NB4 (cell line): ENCODE data around the gene GDF3.
"Not testable (repeated sequence)": the region's sequence is repeated elsewhere in the genome, so short reads cannot be mapped to it uniquely, and the experiment has no call there.

Source experiments
- MYC ChIP-seq: IDR thresholded peaks from 2 replicates; pipeline ENCODE4 v1.6.1; 2011; ENCODE audit warnings: low read depth, low read length
- POLR2A ChIP-seq: IDR thresholded peaks from 2 replicates; pipeline ENCODE4 v1.6.1; 2011; ENCODE audit warnings: mild to moderate bottlenecking; ENCODE audit not compliant: insufficient read length; ENCODE audit errors: extremely low read depth
- TF ChIP-seq, protein P1 (sequence below): IDR thresholded peaks from one replicate; pipeline ENCODE4 v1.5.1; 2012; ENCODE audit warnings: low read depth, low read length
- TF ChIP-seq, protein P2 (sequence below): IDR thresholded peaks from 2 replicates; pipeline ENCODE4 v1.6.1; 2011; ENCODE audit warnings: low read depth, low read length

DNA sequence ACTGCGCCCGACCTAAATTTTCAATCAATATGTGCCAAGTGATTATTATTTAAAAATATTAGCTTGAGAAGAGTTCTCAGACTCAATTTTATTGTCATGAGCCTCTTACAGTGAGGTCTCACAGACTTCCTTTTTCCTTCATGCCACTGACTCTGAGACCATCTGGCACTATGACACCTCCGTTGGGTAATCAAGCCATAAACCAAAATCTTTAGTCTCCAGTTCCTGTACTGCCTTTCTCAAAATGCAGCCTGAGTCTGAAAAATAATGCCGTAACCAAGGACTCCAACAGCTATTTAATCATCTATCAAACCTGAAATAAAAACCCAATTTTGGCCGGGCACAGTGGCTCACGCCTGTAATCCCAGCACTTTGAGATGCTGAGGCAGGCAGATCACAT, 20.1 kb downstream of the GDF3 start:
- TF ChIP-seq, protein P1, sequence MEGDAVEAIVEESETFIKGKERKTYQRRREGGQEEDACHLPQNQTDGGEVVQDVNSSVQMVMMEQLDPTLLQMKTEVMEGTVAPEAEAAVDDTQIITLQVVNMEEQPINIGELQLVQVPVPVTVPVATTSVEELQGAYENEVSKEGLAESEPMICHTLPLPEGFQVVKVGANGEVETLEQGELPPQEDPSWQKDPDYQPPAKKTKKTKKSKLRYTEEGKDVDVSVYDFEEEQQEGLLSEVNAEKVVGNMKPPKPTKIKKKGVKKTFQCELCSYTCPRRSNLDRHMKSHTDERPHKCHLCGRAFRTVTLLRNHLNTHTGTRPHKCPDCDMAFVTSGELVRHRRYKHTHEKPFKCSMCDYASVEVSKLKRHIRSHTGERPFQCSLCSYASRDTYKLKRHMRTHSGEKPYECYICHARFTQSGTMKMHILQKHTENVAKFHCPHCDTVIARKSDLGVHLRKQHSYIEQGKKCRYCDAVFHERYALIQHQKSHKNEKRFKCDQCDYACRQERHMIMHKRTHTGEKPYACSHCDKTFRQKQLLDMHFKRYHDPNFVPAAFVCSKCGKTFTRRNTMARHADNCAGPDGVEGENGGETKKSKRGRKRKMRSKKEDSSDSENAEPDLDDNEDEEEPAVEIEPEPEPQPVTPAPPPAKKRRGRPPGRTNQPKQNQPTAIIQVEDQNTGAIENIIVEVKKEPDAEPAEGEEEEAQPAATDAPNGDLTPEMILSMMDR, result not testable (repeated sequence)
- TF ChIP-seq POLR2A, MYC: not testable (repeated sequence)
- TF ChIP-seq, protein P2, sequence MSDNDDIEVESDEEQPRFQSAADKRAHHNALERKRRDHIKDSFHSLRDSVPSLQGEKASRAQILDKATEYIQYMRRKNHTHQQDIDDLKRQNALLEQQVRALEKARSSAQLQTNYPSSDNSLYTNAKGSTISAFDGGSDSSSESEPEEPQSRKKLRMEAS, result not testable (repeated sequence)
